ENCODE data around the gene ZCCHC14.

GRCh38 chr16:87459833-87460232 lies 33.0 kb downstream of the ZCCHC14 start:
- TF ChIP-seq CTCF (IDR thresholded peaks at IDR 0.05) (no peak), POLR2A (IDR thresholded peaks at IDR 0.05) (peak in 1 of 2 donors; percentile 68)
